Thyroid gland (tissue), 4 donors: ENCODE data around the gene INPP5A. TPM values are rescaled to one million over a fixed set of nuclear protein-coding genes. Genes with fewer than 3 reads are reported as not detected.
A peak's percentile ranks its signal among the peaks of the same experiment; 100 is the strongest.

ENCODE experiments used
- DNase-seq, 2 donors: peaks; one replicate each; pipeline ENCODE4 v3.0.0-alpha.2; 2019
- H3K27ac ChIP-seq, 3 donors: fragments of 200-600 bp; sonication (generic); 1 replicate in 2 of 3; 2 replicates in 1 of 3; pipeline ENCODE4 v1.5.1; 2016 to 2019; ENCODE audit warnings: mild to moderate bottlenecking in 1 of 3, moderate library complexity in 1 of 3
- H3K27me3 ChIP-seq: fragments of 200-600 bp; sonication (generic); one replicate; pipeline ENCODE4 v1.5.1; 2019
- H3K36me3 ChIP-seq, 2 donors: fragments of 200-600 bp; sonication (generic); one replicate each; pipeline ENCODE4 v1.5.1; 2016 to 2019
- H3K4me1 ChIP-seq, 2 donors: fragments of 200-600 bp; sonication (generic); one replicate each; pipeline ENCODE4 v1.5.1; 2017 to 2019
- H3K4me3 ChIP-seq, 3 donors: fragments of 200-600 bp; sonication (generic); replicated peaks in 1 of 3; 1 replicate in 2 of 3; 2 replicates in 1 of 3; pipeline ENCODE4 v1.5.1; 2016; ENCODE audit warnings: mild to moderate bottlenecking in 1 of 3
- H3K9me3 ChIP-seq: fragments of 200-600 bp; sonication (generic); one replicate; pipeline ENCODE4 v1.5.1; 2017
- CTCF ChIP-seq, 6 experiments: fragments of 200-600 bp in 3 of 6; fragments of 450-650 bp in 3 of 6; sonication (generic) in 3 of 6; IDR thresholded peaks; one replicate each; pipeline ENCODE4 v1.5.1; 2016 to 2019; ENCODE audit warnings: antibody characterized with exemption in 6 of 6, mild to moderate bottlenecking in 2 of 6, inconsistent platforms in 1 of 6, moderate library complexity in 1 of 6
- POLR2A ChIP-seq, 2 donors: fragments of 450-650 bp; IDR thresholded peaks; one replicate each; pipeline ENCODE4 v1.6.1; 2017; ENCODE audit warnings: antibody characterized with exemption in 2 of 2, mild to moderate bottlenecking in 2 of 2, moderate library complexity in 1 of 2
- WGBS, 2 donors: methylation state at CpG; one replicate each; pipeline ENCODE4 v1.1.5; 2017; 5-methylcytosine and 5-hydroxymethylcytosine counted together
- intact Hi-C: fragments of 100-400 bp; cut with DNase I; formaldehyde crosslinking; loops from one replicate; pipeline ENCODE4 v1.15.1; 2023
- total RNA-seq, 4 donors: library from RNA; depleted of rRNA; stranded (reverse); fragments of >200 nt; gene quantifications; one replicate each; pipeline ENCODE4 v1.2.3, GENCODE V29; 2016

Gene INPP5A
- total RNA-seq, 4 donors from 2014 or later, result 30.4 to 75.8 (median 41.1) TPM

DNA sequence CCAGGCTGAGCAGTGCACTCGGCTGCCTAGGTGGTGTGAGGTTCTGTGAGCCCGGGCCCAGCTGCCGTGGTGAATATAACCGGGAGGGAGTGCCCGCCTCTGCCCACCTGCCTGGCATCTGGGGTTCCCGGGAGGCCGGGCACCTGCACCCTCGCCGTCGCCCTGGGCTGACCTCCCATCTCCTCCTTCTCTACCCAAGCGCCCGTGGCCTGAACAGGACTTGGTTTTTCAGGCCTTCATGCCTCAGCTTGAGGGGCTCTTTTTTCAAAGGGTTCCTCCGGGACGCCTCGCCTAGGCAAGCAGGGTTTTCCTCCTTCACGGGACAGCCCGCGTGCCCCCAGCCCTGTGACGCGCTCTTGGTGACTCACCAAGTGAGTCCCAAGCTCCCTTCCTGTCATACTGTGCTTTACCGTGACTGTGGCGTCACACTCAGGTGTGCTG is 9.9 kb downstream of the INPP5A start:
- TF ChIP-seq CTCF (IDR thresholded peaks at IDR 0.05) (no peak), POLR2A (IDR thresholded peaks at IDR 0.05) (no peak)
- Histone ChIP-seq H3K27ac (peak overlapping the region in 2 of 3 donors; percentile 59 to 77), H3K9me3 (no peaks in the 10 kb centered on the region), H3K4me1 (peaks cover 29 to 38% of the 10 kb centered on the region in 2 donors), H3K4me3 (no peak overlapping the region), H3K27me3 (no peaks in the 10 kb centered on the region), H3K36me3 (no peaks in the 10 kb centered on the region)
- intact Hi-C loops, result no loop called here
- 62 to 74% methylated on average over 17 to 18 of the region's 22 CpGs for WGBS, 2 donors
- DNase-seq, result peak; percentile 43 to 47

- 90 to 92% methylated on average over 28 of the region's 28 CpGs for WGBS, 2 donors
- no peak for DNase-seq
- H3K27ac ChIP-seq, result no peak overlapping the region
- H3K4me1 ChIP-seq, result peaks cover 29 to 38% of the 10 kb centered on the region in 2 donors
- intact Hi-C loops, result no loop called here
- H3K9me3 ChIP-seq, result no peaks in the 10 kb centered on the region
- TF ChIP-seq CTCF (IDR thresholded peaks at IDR 0.05) (no peak), POLR2A (IDR thresholded peaks at IDR 0.05) (no peak)
- no peak overlapping the region for H3K4me3 ChIP-seq
- H3K36me3 ChIP-seq, result no peaks in the 10 kb centered on the region
- no peaks in the 10 kb centered on the region for H3K27me3 ChIP-seq
Observed at GRCh38 chr10:132548106-132548823, 10.7 kb downstream of the INPP5A start.

DNA sequence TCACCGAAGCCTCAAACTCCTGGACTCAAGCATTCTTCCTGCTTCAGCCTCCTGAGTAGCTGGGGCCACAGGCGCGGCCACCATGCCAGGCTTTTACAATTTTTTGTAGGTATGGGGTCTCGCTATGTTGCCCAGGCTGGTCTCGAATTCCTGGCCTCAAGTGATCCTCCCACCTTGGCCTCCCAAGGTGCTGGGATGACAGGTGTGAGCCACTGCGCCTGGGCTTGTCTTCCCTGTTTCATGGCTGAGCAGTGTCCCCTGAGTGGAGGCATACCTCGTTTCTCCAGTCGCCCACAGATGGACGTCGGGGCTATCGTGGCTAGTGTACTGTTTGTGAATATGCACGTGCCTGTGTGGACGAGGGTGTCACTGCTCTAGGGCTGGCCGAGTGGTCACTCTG is 11.3 kb downstream of the INPP5A start:
- TF ChIP-seq POLR2A (IDR thresholded peaks at IDR 0.05) (no peak), CTCF (IDR thresholded peaks at IDR 0.05) (no peak)
- Histone ChIP-seq H3K36me3 (no peaks in the 10 kb centered on the region), H3K4me3 (no peak overlapping the region), H3K4me1 (peaks cover 29 to 38% of the 10 kb centered on the region in 2 donors), H3K27me3 (no peaks in the 10 kb centered on the region), H3K27ac (no peak overlapping the region), H3K9me3 (no peaks in the 10 kb centered on the region)
- no peak for DNase-seq
- intact Hi-C loops, result no loop called here
- 89 to 91% methylated on average over 14 of the region's 14 CpGs for WGBS, 2 donors

DNA sequence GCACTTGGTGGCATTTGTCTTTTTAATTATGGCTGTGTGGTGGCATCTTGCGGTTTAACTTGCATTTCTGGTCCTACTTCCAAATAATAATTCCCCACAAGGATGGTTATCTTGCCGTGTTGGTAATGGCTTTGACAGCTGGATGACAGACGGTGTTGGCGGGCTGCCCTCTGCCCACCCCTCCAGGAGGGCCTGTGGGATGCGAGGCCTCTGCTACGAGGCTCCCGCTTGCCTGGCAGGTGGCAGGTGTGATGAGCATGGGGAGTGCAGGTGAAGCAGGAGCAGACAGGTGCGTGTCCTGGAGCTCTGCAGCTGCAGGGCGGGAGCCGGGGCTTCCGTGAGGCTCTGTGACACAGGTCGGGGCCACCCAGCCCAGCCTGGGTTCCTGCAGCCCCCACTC is 11.8 kb downstream of the INPP5A start:
- H3K4me1 ChIP-seq, result peaks cover 27 to 33% of the 10 kb centered on the region in 2 donors
- 86 to 94% methylated on average over 7 to 12 of the region's 12 CpGs for WGBS, 2 donors
- no peaks in the 10 kb centered on the region for H3K36me3 ChIP-seq
- intact Hi-C loops, result no loop called here
- DNase-seq, result no peak
- H3K27ac ChIP-seq, result no peak overlapping the region
- H3K4me3 ChIP-seq, result no peak overlapping the region
- H3K9me3 ChIP-seq, result no peaks in the 10 kb centered on the region
- H3K27me3 ChIP-seq, result no peaks in the 10 kb centered on the region
- TF ChIP-seq CTCF (IDR thresholded peaks at IDR 0.05) (no peak), POLR2A (IDR thresholded peaks at IDR 0.05) (no peak)

- Histone ChIP-seq H3K27me3 (no peaks in the 10 kb centered on the region), H3K36me3 (no peaks in the 10 kb centered on the region), H3K9me3 (no peaks in the 10 kb centered on the region), H3K27ac (no peak overlapping the region), H3K4me1 (peaks cover 19 to 23% of the 10 kb centered on the region in 2 donors), H3K4me3 (no peak overlapping the region)
- WGBS, 2 donors, result 89 to 93% methylated on average over 3 to 16 of the region's 20 CpGs
- intact Hi-C loops, result no loop called here
- TF ChIP-seq POLR2A (IDR thresholded peaks at IDR 0.05), result no peak
- no peak for TF ChIP-seq CTCF (IDR thresholded peaks at IDR 0.05)
- no peak for DNase-seq
Observed at GRCh38 chr10:132550366-132551092, 12.9 kb downstream of the INPP5A start.
